Kidney glomerular epithelial cell (primary cell): ENCODE measurements around the gene PAWR.
"Not testable (repeated sequence)": the region's sequence is repeated elsewhere in the genome, so short reads cannot be mapped to it uniquely, and the experiment has no call there.

Experiments
- DNase-seq: peaks from one replicate; lab custom pipeline; 2025; lab: John Stamatoyannopoulos, UW

PAWR gene

GRCh38 chr12:79549531-79550271 lies 141.1 kb downstream of the PAWR start:
- peak; percentile 60 for DNase-seq

- DNase-seq = no peak
These were observed 142.2 kb downstream of the PAWR start for GRCh38 chr12:79548610-79548924.

GRCh38 chr12:79547735-79548609 lies 142.8 kb downstream of the PAWR start:
- DNase-seq = peak; percentile 90

- peak; percentile 99 for DNase-seq
These were observed 143.6 kb downstream of the PAWR start for GRCh38 chr12:79547044-79547734.

GRCh38 chr12:79546466-79547043 lies 144.2 kb downstream of the PAWR start:
- DNase-seq = peak; percentile 87

DNA sequence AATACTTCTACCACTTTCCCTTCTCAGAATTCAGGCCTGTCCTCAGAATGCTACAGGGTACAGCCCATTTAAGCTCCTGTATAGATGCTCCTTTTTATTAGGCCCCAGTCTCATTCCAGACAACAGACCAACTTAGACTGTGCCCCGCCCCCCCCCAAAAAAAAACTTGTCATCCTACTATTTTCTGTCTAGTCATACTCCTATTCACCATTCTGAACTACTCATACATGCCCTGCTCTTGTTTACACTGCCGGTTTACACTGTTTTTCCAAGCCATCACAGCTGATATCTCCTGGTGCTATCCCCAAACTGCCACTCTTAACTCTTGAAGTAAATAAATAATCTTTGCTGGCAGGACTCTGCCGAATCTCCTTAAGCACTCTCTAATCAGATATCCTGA lies 146.3 kb downstream of the PAWR start:
- DNase-seq = not testable (repeated sequence)

GRCh38 chr12:79537675-79538074 lies 153.1 kb downstream of the PAWR start:
- no peak for DNase-seq

DNA sequence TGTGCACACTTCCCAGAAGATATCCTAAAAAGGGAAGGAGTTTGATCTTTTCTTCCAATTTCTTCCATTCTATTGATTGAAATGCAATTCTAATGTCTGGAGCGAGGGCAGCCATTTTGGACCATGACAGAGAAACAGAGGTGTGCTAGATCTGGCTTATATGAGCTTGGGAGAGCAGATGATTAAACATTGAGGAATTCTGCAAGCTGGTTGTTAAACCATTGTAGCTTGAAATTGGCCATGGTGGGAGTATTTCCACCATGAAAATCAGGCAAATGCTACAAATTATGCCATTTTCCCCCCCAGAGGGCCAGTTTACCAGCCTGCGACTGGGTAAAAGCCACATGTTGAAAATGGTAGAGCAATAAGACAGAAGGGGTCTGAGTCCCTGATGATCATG lies 155.0 kb downstream of the PAWR start:
- peak; percentile 56 for DNase-seq
